CD4-positive, alpha-beta T cell treated with Interleukin-6 at 100 ng/mL for 8 hours (primary cell): ENCODE results near the gene ITSN1.
"Not testable (repeated sequence)": the region's sequence is repeated elsewhere in the genome, so short reads cannot be mapped to it uniquely, and the experiment has no call there.

Experiments used
- DNase-seq: peaks from one replicate; pipeline ENCODE4 v3.0.0-alpha.2; 2020; ENCODE audit warnings: mixed read lengths, low spot score

Gene ITSN1

DNA sequence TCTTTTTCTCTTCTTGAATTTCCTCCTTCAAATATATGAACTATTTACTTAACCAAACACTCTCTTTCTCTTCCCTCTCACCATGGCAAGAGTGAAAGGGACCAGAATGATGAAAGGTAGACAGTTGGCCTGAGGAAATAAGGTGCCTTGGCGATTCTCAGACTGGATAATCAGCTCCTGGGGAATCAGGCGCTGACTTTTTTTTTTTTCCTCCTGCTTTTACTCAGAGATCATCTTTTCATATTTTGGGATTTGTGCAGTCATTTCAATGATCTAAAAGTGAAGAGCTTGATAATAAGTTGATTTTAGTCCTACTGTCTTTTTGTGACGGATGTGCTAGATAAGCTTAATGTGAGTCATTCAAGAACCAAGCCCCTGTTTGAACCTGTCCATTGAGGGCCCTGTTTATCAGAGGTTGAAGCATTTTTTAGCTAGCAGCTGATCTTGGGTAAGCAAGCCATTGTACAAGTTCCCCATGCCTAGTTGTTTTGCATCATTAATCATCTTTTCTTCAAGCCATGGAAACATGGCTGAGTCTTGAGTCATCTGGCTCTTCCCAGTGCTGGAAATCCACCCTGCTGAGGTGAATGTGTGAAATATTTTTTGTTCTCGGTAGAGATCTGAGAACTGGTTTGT is 40.8 kb downstream of the ITSN1 start:
- DNase-seq = no peak

DNA sequence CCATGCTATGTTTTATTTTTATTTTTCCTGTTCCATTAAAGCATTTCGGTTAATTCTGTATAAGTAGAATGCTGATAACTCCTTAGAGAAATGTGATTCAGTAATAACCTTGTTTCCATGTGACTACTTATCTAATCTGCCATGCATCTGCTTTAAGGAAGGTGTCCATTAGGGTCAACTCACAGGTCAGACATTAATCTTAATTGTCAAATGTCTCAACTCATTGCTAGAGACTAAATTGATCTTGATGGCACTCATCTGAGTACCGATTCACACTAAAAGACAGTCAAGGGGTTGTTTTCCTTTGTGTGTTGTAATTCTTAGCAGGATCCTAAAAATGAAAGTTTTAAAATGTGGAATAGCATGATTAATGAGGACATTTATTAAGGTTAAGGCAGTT is 41.8 kb downstream of the ITSN1 start:
- DNase-seq = no peak

DNA sequence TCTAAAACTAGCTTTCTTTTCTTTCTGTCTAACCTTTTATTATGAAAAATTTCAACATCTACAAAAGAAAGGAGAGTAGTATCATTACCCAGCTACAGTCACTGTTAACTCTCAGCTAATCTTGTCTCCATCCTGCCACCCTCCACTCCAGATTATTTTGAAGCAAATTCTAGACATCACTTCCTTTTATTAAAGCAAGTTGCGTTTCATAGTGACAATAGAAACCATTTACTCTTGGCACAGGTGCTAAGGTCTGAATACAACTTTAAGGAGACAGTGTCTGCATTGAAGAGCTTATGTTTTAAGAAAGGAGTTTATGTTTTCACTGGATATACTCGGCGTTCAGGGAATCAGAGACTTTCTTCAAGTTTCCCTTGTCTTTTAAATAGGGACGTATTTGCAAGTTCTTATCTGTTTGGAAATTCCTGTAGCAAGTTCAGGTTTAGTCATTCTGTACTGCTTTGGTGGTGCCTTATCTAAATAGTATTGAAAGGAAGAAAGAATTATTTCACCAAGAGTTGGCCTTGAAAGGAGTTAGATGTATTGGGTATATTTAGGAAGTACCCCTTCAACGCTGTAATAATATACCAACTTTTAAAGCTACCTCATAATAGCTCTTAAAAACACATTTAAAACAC is 42.7 kb downstream of the ITSN1 start:
- DNase-seq = no peak

DNA sequence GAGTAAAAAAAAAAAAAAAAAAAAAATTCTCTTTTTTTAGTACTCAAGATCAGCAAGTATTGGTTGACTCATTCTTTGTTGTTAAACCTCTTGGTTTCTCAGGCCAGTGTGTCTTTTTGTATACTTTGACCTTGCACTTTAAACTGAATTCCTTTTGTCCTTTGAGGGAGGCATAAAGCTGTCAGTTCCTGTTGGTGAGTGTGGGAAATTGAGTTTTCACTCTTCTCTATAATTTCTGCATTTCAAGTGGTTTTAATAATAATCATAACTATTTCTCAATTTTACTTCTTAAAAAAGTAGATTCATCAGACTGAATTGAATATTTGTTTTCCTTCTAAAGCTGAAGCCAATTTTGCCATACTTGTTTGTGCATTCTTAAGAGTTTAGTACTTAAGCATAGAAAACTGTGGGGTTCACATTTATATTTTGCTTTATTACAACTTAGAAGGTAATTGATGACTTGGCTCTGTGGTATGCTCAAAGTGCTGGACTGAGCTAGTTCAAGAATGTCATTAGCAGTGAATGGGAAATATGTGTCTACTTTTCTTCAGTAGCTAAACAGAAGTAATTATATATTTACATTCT is 43.4 kb downstream of the ITSN1 start:
- DNase-seq = no peak

DNA sequence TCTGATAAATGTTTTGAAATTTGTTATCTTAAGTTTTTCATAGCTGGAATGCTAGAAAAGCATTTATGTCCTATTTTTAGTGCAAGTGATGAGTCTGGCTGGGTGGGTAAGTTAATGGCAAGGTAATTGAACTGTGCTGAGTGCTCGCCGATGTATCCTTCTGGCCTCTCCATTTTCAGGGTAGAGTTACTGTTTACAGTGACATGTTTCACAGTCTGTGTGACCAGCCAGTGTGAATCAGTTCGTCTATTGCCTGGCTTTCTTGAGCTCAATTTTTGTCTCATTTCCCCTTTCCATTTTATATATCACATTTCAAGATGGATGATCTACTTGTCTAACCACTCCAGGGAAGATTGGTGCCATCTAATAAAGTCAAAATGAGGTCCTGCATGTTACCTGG is 44.1 kb downstream of the ITSN1 start:
- no peak for DNase-seq

DNA sequence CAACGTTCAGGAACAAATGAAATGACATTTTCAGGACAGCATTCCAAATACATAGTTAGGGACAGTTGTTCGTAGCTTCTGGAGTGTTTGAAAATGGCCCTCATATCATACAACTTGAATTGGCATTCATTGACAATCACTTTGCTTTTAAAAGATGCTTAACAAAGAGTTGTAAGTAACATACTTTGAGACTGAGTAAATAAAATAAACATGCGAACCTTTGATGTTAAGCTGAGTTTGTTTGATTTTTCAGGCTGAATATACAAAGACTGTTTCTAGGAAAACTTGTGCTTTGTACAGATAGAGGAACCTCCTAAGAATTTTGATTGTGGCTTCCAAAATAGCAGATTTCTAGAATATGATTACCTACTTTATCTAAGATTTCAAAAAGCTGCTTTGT is 45.3 kb downstream of the ITSN1 start:
- no peak for DNase-seq

DNA sequence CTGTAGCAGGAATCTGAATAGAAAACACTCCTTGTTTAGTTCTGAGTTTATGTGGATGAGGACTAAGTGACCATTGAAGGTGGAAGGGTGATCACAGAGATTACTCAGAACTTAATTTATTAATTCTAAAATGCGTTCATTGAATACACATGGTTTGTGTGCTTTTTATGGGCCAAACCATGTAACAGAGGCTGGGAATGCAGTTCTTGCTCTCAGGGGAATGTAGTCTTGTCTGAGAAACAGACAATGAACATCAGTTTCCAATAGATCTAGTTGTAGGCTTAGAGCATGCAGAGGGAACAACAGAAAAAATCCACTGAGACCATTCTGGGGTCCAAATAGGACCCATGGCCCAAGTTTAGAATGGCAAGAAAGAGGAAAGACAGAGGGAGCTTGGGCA is 46.1 kb downstream of the ITSN1 start:
- DNase-seq = no peak

DNA sequence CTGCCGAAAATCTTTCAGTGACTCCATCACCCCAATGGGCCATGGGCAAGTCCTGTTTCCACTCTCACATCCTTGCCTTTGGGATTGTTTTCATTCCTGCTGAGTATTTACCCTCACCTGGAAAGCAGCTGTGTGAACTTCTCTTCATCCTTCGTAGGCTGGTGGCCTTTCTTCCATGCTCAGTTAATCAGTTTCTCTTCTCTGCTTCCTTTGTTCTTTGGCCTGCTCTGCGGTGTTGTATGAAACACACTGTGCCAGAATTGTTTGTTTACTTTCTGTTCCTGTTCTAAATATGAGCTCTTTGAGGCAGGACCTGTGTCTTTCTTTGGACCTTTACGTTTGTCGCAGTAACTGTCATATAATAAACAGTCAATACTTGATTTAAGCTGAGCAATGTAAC is 48.6 kb downstream of the ITSN1 start:
- no peak for DNase-seq

DNA sequence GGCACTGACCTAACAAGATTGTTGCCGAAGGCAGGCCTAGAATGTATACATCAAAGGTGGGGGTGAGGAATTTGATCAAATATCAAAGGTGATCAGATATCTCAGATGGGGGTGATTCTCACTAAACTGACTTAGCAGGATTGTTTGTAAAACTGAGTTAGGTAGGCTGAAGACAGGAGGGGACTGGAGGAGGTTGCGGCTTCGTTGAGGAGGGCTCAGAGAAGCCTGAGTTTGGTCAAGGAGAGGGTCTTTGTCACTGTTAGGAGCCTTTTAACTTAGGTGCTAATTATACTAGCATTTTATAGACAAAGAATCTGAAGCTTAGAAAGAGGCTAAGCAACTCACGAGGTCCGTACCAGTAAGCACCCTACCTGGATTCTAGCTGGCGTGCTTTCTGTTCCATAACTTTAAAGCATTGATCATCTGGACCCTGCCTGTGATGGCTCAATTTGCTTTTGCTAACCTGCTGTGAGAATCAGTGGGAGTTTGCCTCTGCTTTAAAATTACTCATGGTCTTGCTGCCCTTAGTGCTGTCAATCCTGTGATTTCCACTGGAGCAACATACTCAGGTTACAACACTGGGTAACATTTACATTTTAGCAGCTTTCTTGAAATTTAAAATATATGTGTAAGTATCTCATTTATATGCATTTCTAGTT is 49.8 kb downstream of the ITSN1 start:
- DNase-seq = no peak

DNA sequence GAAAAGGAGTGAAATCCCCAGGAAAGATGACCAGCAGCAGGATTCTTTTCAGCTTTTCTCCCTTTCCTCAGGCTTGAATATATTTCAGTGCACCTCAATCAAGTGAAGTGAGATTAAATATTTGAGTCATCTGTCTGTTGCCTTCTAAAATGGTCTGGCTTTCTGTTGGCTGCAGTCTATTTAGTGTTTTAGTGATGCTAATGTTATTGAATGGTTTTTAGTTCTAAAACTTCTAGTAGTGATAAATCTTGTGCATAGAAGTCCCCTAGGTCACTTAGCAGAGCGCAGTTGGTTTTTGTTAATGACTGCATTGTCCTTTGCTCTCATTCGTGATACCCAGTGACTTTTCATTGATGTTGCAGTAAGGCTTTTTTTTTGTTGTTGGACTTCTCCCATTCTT is 53.5 kb downstream of the ITSN1 start:
- no peak for DNase-seq

DNA sequence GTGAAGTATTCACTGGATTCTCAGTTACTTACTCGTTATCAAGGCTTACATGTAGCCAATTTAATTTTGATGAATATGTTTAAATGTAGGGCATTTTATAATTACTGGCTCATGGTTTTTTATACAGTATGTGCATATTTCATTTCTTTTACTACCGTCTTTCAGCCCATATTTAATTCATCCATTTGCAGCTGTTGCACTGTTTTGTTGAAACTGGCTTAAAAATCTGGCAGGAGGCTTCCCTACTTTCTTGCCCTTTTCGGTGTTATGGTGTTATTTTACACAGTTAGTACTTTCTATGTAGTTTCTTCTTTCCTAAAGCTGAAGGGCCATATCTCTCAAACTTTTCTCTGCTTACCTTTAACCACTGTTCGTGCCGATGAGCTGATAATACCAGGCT is 54.2 kb downstream of the ITSN1 start:
- no peak for DNase-seq

DNA sequence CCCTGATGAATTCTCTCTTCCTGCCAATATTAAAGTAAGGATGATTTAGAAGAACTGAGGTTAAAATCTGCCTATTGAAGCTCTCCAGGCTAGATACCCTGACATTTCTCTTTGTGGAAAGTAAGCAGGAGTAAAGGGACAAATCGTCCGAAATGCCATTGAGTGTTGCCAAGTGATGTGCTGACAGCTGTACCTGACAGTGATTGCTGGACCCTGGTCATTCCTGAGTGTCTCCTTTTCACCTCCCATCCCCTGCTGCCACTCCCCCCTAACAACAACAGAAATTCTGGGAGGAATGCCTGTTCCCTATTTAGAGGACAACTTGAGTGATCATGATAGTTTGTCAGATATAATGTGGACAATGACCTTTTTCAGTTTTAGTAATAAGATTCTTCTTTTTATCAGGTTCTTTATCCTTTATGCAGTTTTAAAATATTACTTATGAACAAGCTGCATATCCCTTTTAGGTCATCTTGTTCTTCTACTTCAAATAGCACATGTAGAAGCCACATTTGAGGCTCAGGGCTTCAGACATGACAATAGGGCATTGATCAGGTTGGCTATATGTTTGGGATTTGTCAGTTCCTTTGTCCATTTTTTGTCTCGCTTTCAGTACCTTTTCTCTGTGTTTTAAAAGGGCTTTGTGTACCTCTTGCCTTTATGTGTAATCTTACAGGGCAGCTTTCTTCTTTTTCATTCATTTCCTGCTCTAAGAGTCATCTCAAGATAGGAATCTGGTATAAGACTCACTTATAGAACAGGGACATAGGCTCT is 56.0 kb downstream of the ITSN1 start:
- DNase-seq = no peak

DNA sequence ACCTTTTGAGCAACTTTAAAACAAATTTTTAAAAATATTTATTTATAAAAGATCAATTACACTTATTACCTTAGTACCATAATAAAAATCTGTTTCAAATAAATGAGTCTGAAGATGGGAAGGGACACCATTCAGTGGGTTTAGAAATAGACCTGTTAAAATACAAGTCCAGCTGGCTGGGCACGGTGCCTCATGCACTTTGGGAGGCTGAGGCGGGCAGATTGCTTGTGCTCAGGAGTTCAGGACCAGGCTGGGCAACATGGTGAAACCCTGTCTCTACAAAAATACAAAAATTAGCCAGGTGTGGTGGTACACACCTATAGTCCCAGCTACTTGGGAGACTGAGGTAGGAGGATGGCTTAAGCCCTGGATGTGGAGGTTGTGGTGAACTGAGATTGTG is 57.0 kb downstream of the ITSN1 start:
- DNase-seq = no peak

DNA sequence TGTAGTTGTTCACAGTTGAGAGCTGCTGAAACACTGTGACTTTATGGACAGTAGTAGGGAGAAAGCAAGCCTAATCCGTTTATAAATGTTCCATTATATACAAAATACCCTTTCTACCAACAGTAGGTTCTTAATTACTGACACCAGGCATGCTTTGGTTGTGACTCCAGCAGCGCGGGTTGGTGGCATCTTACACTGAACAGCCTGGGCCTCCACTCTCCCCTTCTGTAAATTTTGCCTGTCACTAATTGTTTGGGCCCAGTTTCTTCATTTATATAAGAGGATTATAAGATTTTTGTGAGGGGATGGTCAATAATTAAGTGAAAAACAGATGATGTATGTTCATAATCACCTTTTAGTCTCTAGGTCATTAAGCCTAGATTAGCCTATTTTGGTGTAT is 58.2 kb downstream of the ITSN1 start:
- no peak for DNase-seq

DNA sequence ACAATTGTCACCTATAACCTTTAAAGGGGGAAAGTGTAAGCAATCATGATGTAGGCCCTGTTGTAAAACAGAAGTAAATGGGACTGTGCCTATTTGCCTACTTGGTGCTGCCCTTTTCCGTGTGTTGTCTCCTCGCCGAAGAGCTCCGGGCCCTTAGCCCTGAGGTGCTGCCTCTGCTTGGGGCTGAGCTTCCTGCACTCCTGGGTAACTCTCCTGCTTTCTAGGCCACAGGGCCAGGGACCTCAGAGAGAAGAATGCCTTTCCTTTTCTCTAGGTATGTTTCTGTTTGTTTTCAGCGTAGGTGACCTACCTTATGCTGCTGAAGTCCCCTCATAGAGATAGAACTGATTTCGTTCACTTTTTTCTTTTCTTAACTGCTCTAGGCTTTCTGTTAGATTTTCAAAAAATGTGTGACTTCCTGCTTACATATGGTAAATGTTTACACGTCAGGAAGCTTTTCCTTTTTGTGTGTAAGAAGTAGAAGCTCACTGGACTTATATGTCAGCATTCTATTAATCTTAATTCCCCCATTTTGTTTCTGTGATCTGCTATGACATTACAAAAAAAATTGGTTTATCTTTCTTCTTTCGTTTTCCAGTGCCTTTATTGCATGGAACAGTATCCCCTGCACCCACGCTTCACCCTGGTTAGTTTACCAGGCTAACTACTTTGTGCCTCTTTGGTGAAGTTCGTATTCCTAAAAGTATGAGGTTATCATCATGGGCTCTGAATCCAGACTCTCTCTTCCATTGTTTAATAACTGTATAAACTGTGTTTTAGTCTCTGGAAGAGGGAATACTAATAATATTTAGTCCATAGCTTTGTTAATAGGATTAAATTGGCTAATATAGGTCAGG is 61.7 kb downstream of the ITSN1 start:
- no peak for DNase-seq

DNA sequence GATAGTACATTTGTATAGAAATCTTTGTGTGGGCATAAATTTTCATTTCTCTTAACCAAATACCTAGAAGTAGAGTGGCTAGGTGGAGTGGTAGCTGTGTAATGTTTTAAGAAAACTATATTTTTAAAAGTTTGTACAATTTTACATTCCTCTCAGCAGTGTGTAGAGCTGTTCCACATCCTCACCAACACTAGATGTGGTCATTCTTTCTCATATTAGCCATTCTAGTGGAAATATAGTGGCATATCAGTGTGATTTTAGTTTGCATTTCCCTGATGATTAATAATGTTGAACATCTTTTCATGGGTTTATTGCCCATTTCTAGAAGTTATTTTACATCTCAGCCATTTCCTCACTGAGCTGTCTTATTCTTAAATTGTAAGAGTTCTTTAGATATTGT is 65.5 kb downstream of the ITSN1 start:
- DNase-seq = no peak

DNA sequence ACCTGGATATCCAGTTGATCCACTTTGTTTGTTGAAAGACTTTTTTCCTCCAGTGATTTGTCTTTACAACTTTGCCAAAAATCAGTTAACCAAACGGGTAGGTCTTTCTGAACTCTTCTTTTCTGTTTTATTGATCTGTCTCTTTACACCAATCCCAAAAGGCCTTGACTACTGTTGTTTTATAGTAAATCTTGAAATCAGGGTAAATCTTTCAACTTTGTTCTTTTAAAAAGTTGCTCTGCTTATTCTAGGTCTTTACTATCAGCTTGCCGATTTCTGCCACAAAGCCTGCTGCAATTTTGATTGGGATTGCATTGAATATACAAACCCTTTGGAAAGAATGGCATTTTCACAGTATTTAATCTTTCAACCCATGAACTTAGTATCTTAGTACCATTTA is 66.6 kb downstream of the ITSN1 start:
- DNase-seq = no peak

DNA sequence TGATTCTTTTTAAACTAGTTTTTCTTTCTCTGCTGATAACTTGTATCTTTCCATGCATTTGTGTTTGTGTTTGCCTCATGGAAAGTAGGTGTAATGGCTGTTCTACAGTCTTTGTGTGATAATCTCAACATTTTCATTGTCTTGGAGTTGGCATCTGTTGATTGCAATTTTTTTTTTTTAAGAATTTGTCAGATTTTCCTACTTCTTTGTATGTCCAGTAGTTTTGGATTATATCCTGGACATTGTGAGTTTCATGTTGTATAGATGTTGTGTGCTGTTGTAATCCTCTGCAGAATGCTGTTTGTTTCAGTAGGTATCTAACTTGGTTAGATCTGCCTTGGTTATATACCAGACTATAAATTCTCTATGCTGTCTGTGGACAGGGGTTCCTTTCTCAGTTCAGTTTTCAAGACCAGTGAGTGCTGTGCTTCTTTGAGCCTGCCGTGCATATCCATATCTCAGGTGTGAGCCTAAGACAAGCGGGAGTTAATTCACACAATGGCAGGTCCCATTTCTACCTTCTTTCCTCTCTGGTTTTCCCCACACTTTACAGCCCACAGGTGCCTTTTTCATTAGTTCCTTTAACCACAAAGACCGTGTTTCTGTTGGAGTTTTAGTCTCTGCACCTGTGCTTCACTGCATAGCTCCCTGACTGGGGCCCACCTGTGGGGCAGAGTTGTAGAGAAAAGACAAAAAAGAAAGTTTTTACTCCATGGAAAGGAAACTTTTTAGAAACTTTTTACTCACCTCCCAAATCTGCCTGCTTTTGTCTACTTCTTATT is 69.9 kb downstream of the ITSN1 start:
- DNase-seq = no peak

DNA sequence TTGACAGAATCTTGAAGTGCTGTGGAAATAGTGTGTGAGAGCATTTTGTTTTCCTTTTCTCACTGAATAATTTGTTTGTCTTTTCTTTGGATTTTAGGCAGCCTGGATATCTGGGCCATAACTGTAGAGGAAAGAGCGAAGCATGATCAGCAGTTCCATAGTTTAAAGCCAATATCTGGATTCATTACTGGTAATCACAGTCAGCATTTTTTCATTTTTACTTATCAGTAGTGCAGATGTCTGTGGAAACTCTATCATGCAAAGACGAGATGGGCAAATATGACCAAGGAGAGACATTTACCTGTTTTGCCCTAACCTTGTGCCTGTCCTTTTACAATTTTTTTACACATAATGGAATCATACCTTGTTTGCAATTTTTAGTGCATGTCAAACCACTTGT is 78.8 kb downstream of the ITSN1 start:
- DNase-seq = no peak

DNA sequence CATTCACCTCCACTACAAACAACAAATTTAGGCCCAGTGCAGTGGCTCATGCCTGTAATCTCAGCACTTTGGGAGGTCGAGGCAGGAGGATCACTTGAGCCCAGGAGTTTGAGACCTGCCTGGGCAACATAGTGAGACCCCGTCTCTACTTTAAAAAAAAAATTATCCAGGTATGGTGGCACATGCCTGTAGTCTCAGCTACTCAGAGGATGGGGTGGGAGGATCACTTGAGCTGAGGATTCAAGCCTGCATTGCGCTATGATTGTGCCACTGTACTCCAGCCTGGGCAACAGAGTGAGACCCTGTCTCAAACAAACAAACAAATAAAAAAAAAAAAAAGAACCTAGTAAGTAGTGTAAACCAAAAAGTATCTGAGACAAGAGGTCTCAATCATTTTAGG is 86.8 kb downstream of the ITSN1 start:
- not testable (repeated sequence) for DNase-seq

DNA sequence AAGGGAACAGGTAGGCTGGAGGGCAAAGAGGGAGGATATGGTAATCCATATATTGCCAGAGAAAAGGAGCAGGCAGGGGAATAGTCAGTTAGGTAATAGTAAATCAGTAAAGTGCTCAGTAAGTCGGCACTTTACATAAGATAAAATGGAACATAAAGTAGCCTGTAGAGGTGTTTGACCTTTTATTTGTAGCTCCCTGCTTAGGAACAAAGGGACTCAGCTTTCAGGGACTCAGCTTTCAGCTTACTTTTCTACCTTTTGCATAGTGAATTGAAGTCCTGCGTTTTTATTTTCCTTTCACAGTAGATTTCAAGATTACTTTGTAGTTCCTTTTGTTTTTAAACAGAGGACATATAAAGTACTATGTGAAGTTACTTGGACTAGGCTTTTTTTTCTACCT is 87.3 kb downstream of the ITSN1 start:
- no peak for DNase-seq
